ENCODE results near the gene CDK14.

CDK14 gene

GRCh38 chr7:91089382-91089963 is 493.4 kb downstream of the CDK14 start:
- no peak for DNase-seq (ENCODE audit: low read depth in 2 of 2)

- DNase-seq (ENCODE audit: low read depth in 2 of 2), result no peak
Observed at GRCh38 chr7:91090684-91091083, 494.6 kb downstream of the CDK14 start.

GRCh38 chr7:91091631-91092030 is 495.5 kb downstream of the CDK14 start:
- no peak for DNase-seq (ENCODE audit: low read depth in 2 of 2)

GRCh38 chr7:91093181-91093580 is 497.1 kb downstream of the CDK14 start:
- DNase-seq (ENCODE audit: low read depth in 2 of 2), result no peak

GRCh38 chr7:91098566-91098965 is 502.4 kb downstream of the CDK14 start:
- DNase-seq (ENCODE audit: low read depth in 2 of 2), result no peak

GRCh38 chr7:91103363-91103762 is 507.2 kb downstream of the CDK14 start:
- no peak for DNase-seq (ENCODE audit: low read depth in 2 of 2)

- DNase-seq (ENCODE audit: low read depth in 2 of 2), result no peak
Observed at GRCh38 chr7:91107460-91107859, 511.3 kb downstream of the CDK14 start.

- no peak for DNase-seq (ENCODE audit: low read depth in 2 of 2)
Observed at GRCh38 chr7:91109200-91109599, 513.1 kb downstream of the CDK14 start.

- no peak for DNase-seq (ENCODE audit: low read depth in 2 of 2)
Observed at GRCh38 chr7:91112902-91113341, 516.8 kb downstream of the CDK14 start.

GRCh38 chr7:91114232-91114631 is 518.1 kb downstream of the CDK14 start:
- no peak for DNase-seq (ENCODE audit: low read depth in 2 of 2)

GRCh38 chr7:91126762-91127161 is 530.6 kb downstream of the CDK14 start:
- DNase-seq (ENCODE audit: low read depth in 2 of 2), result no peak

- no peak for DNase-seq (ENCODE audit: low read depth in 2 of 2)
Observed at GRCh38 chr7:91127325-91127724, 531.2 kb downstream of the CDK14 start.

- no peak for DNase-seq (ENCODE audit: low read depth in 2 of 2)
Observed at GRCh38 chr7:91127959-91128358, 531.8 kb downstream of the CDK14 start.

GRCh38 chr7:91128683-91129348 is 532.7 kb downstream of the CDK14 start:
- no peak for DNase-seq (ENCODE audit: low read depth in 2 of 2)

GRCh38 chr7:91135300-91135699 is 539.2 kb downstream of the CDK14 start:
- no peak for DNase-seq (ENCODE audit: low read depth in 2 of 2)

- no peak for DNase-seq (ENCODE audit: low read depth in 2 of 2)
Observed at GRCh38 chr7:91135703-91136430, 539.7 kb downstream of the CDK14 start.

- no peak for DNase-seq (ENCODE audit: low read depth in 2 of 2)
Observed at GRCh38 chr7:91137153-91137787, 541.1 kb downstream of the CDK14 start.

- no peak for DNase-seq (ENCODE audit: low read depth in 2 of 2)
Observed at GRCh38 chr7:91137788-91138368, 541.8 kb downstream of the CDK14 start.

- DNase-seq (ENCODE audit: low read depth in 2 of 2), result no peak
Observed at GRCh38 chr7:91140286-91140685, 544.2 kb downstream of the CDK14 start.

- DNase-seq (ENCODE audit: low read depth in 2 of 2), result no peak
Observed at GRCh38 chr7:91140982-91141381, 544.9 kb downstream of the CDK14 start.

- DNase-seq (ENCODE audit: low read depth in 2 of 2), result no peak
Observed at GRCh38 chr7:91142743-91143142, 546.6 kb downstream of the CDK14 start.
